NCI-H2196 treated with DMSO at 0.1 percent for 48 hours (cell line): Measurements from ENCODE around the gene PRRC2B.
"Not testable (repeated sequence)": the region's sequence is repeated elsewhere in the genome, so short reads cannot be mapped to it uniquely, and the experiment has no call there.

Experiments used
- DNase-seq: peaks from one replicate; lab custom pipeline; 2025; ENCODE audit not compliant: unreplicated experiment; lab: John Stamatoyannopoulos, UW

Gene PRRC2B

GRCh38 chr9:131511880-131512279 lies 118.0 kb downstream of the PRRC2B start:
- DNase-seq, result no peak

DNA sequence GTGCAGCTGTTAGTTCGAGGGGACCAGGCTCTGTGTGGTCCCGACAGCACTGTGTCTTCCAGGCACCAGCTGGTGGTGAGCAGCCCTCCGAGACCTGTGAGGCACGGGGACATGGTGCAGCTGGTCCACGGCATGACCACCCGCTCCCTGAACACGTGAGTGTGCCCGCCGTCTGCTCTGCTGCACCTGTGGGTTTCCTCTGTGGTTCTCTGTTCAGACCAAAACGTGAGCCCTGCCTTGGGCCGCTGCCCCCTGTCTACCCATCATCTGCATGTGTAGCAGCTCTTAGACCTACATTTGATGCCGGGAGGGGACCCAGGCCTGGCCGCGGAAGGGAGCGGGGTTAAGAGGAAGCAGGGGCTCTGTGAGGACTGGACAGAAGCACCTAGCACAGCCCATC lies 119.3 kb downstream of the PRRC2B start:
- DNase-seq, result no peak

DNA sequence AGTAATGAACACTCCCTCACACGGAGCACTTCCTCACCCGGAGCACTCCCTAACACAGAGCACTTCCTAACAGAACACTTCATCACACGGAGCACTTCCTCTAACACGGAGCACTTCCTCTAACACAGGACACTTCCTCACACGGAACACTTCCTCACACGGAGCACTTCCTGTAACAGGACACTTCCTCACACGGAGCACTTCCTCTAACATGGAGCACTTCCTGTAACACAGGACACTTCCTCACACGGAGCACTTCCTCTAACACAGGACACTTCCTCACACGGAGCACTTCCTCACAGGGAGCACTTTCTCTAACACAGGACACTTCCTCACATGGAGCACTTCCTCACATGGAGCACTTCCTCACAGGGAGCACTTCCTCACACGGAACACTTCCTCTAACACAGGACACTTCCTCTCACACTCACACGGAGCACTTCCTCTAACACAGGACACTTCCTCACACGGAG lies 121.7 kb downstream of the PRRC2B start:
- not testable (repeated sequence) for DNase-seq

- DNase-seq, result no peak
Measured at GRCh38 chr9:131516100-131516499, 122.2 kb downstream of the PRRC2B start.

GRCh38 chr9:131516930-131517329 lies 123.0 kb downstream of the PRRC2B start:
- no peak for DNase-seq

- no peak for DNase-seq
Measured at GRCh38 chr9:131517761-131518190, 123.9 kb downstream of the PRRC2B start.

GRCh38 chr9:131518553-131518952 lies 124.7 kb downstream of the PRRC2B start:
- no peak for DNase-seq

- DNase-seq, result no peak
Measured at GRCh38 chr9:131520503-131520902, 126.6 kb downstream of the PRRC2B start.

GRCh38 chr9:131521203-131521602 lies 127.3 kb downstream of the PRRC2B start:
- DNase-seq, result no peak

- DNase-seq, result no peak
Measured at GRCh38 chr9:131521822-131522221, 127.9 kb downstream of the PRRC2B start.

DNA sequence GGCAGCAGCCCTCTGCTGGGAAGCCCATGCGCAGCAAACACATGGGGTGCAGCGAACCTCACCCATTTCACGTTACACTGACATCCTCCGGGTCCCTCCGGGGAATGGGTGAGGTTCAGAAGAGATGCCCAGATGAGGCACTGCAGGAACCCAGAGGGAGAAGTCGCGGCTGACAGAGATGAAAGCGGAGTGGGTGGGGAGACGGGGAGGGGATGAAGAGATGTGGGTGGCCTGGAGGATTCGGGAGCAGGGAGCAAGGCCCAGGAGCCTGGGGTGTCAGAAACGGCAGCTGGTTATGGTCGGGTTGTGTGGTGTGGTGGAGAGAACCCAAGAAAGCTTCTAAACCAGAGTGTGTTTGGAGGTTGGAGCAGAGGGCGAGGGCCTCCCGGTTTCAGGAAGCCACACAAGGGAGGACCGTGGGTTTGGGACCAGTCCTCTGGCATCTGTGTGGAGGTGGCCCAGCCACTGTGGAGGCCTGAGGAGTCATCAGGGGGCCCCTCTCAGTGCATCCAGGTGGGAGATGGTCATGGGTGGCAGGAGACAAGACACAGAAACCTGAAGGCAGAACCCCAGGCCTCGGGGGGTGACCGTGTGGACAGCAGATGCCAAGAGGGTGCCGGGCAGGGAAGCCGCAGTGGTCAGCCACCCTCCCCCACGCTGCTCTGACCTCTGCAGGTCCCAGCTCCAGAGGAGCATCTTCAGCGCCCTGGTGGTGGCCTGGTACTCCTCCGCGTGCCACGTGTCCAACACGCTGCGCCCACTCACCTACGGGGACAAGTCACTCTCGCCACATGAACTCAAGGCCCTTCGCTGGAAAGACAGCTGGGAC lies 128.6 kb downstream of the PRRC2B start:
- no peak for DNase-seq

DNA sequence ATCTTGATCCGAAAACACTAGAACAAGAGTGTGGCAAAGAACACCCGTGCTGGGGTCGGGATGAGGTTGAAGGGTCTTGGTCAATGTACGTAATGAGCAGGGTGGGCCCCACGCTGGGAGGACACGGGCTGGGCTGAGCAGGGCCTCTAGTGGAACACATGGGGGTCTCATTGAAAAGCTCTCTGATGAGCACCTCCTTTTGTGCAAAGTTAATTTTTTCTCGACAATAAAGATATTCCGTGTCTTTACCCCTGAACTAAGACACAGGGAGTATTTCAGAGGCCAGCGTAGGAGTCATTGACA lies 129.2 kb downstream of the PRRC2B start:
- DNase-seq, result no peak

DNA sequence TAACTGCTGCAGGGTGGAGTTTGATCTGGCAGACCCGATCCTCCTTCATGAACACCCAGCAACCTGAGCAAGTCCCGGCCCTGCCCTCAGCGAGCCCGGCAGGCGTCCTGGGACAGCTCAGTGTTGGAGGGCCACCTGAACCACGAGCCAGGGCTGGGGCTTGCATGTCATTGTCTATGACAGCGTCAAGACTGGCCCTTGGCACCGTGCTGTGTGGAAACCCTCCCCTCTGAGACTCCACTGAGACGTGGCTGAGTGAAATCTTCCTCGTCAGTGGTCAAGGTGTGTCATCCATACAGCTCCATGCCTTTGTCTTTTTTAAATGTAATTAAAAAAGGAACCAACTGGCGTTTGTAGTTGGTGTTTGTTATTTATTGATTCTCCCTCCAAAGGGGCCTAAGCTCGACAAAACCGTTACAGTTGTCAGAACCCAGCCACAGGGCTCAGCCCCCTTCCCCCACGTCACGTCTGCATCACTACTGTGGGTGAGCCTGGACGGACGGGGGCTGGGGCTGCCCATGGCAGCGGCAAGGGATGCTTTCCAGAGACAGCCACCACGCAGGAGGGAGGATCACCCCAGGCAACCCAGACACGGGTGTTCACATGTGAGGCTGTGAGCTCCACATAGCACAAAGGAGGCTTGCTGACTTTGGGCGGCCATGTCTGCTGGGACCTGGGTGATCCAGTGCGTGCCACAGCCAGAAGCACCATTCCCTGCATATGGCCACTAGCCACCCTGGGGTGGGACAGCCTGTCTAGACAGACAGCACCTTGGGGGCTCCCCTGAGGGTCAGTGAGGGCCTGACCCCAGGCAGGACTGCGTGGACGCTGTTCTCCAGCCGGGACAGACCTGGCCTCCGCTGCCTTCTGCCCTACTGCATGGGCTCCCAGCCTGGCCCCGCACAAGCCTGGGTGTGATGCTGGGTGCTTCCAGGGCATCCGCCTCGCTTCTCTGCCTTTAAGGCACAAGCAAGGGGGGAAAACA lies 129.9 kb downstream of the PRRC2B start:
- no peak for DNase-seq

- DNase-seq, result no peak
Measured at GRCh38 chr9:131524665-131525315, 130.9 kb downstream of the PRRC2B start.

- no peak for DNase-seq
Measured at GRCh38 chr9:131525643-131526565, 132.0 kb downstream of the PRRC2B start.

DNA sequence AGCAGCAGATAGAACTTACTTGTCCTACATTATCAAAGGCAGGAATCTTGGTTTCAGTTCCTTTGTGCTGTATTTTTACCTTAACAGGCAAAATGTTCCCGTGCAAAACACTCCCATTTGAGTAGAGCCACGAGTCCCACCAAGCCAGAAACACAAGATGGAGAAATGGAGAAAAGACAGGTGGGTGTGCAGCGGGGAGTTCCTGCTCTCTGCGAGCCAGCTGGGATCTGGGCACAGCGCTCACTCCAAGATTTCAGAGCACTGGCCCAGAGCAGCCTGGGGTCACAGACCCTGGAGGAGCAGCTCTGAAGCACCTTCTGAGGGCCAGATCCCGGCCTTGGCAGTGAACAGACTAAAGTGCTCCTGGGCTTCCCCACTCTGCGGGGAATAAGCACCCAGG lies 134.3 kb downstream of the PRRC2B start:
- DNase-seq, result no peak

DNA sequence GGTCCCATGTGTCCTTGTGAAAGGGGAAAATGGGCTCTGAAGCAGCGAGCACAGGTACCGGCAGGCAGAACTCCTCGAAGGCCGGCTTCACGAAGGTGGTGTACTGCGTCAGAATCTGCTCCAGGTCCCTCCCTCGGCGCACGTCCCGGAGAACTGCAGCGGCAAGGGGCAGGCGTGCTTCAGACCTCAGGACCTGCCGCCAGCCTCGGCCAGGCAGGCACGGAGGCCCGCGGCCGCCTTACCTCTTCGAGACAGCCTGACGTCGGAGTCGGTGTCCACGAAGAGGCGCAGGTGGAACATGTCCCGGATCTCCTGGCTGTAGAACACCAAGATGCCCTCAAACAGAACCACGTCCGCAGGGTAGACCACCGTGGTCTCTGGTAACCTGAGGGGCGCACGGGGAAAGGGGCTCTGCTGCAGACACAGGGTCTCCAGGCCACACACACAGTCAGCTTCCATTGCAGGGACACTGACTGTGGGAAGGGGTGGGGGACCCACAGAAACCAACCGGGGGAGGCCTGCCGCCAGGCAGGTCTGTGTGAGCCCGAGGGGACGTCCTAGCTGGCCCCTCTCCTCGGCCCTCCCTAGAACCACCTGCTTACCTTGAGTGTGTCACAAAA lies 135.1 kb downstream of the PRRC2B start:
- DNase-seq, result no peak

DNA sequence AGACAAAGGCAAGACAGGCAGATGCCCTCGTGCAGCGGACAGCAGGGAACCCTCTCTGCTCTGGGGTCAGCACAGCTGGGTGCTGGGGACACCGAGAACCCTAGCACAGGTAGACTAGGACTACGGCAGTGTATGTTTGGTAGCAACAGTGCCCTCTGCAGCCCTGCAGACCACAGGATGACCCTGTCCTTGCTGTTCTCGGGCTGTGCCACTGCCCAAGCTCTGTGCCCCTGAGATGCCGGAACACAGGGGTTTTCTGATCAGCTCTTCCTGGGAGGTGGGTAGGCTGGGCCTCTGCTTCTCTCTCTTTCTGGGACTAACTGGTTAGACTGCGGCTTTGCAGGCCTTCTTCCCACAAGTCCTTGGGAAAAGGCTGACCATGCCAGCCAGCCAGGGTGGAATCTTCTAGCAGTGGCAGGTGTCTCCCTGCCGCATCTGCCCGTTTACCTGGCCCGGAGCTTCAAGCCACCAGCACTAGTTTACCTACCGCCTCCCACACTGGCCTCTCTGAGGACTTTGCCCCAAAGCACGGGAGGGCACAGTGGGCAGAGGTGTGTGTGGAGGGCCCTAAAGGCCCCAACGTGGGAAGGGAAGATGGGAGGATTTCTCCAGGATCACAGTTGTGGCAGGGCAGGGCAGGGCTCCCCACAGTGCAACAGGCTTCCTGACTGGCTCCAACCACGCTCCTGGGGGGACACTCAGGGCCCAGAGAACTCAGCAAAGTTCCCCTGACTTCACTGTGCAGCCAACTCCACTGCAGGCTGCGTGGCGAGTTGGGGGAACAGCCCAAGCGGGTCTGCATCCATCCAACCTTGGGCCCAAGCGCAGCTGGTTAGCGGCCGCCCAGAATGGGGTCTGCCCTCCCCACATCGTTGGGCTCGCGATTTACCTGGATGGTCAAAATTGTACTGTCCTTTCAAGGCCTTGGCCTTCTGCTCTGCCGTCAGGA lies 136.0 kb downstream of the PRRC2B start:
- no peak for DNase-seq

- DNase-seq, result no peak
Measured at GRCh38 chr9:131530546-131530919, 136.6 kb downstream of the PRRC2B start.
